GM23338 (cell line): ENCODE data around the gene GPR26. TPM values are rescaled to one million over a fixed set of nuclear protein-coding genes. Genes with fewer than 3 reads are reported as not detected.

Source experiments
- ATAC-seq: fragments of 200-7000 bp; cut with Tn5 transposase; 3 replicates; pipeline ENCODE4 v1.9.1; 2020
- DNase-seq: peaks from one replicate; pipeline ENCODE4 v3.0.0-alpha.2; 2015; ENCODE audit warnings: low spot score
- H2AFZ ChIP-seq: fragments of 200-600 bp; sonication (generic); 2 replicates; pipeline ENCODE4 v1.8.0; 2016; ENCODE audit warnings: antibody characterized with exemption, mild to moderate bottlenecking, moderate library complexity
- H3F3A ChIP-seq: fragments of 200-600 bp; sonication (generic); replicated peaks from 2 replicates; pipeline ENCODE4 v1.8.0; 2017; ENCODE audit warnings: antibody characterized with exemption, mixed run types, low read depth
- H3K27ac ChIP-seq: fragments of 200-600 bp; sonication (generic); 2 replicates; pipeline ENCODE4 v1.6.1; 2016; ENCODE audit warnings: low read depth
- H3K27me3 ChIP-seq: fragments of 200-600 bp; sonication (generic); 2 replicates; pipeline ENCODE4 v1.8.0; 2016; ENCODE audit warnings: mild to moderate bottlenecking, mixed run types, moderate library complexity; ENCODE audit not compliant: insufficient read depth
- H3K36me3 ChIP-seq: fragments of 200-600 bp; sonication (generic); 2 replicates; pipeline ENCODE4 v1.8.0; 2016; ENCODE audit warnings: mild to moderate bottlenecking; ENCODE audit not compliant: insufficient read depth
- H3K4me1 ChIP-seq: fragments of 200-600 bp; sonication (generic); 2 replicates; pipeline ENCODE4 v1.8.0; 2016; ENCODE audit warnings: mild to moderate bottlenecking, moderate library complexity; ENCODE audit not compliant: insufficient read depth
- H3K4me2 ChIP-seq: fragments of 200-600 bp; sonication (generic); 2 replicates; pipeline ENCODE4 v1.7.1; 2017; ENCODE audit warnings: mixed run types
- H3K4me3 ChIP-seq: fragments of 200-600 bp; sonication (generic); 2 replicates; pipeline ENCODE4 v1.6.1; 2016; ENCODE audit warnings: mixed run types
- H3K79me2 ChIP-seq: fragments of 200-600 bp; sonication (generic); replicated peaks from 2 replicates; pipeline ENCODE4 v1.8.0; 2017; ENCODE audit warnings: mild to moderate bottlenecking; ENCODE audit not compliant: insufficient read depth
- H3K9me2 ChIP-seq: fragments of 200-600 bp; sonication (generic); 2 replicates; pipeline ENCODE4 v1.8.0; 2017; ENCODE audit not compliant: insufficient read depth
- H4K20me1 ChIP-seq: fragments of 200-600 bp; sonication (generic); replicated peaks from 2 replicates; pipeline ENCODE4 v1.8.0; 2017; ENCODE audit warnings: mild to moderate bottlenecking; ENCODE audit not compliant: insufficient read depth
- H3K27ac Mint-ChIP-seq: 2 replicates; pipeline ENCODE4 v1.8.0; 2020; ENCODE audit warnings: inconsistent platforms, mild to moderate bottlenecking, moderate library complexity, mixed read lengths
- H3K27me3 Mint-ChIP-seq: 3 replicates; pipeline ENCODE4 v1.8.0; 2022; ENCODE audit warnings: low read depth, mild to moderate bottlenecking, moderate library complexity, mixed read lengths, inconsistent platforms; ENCODE audit not compliant: insufficient read depth, poor library complexity
- H3K36me3 Mint-ChIP-seq: 3 replicates; pipeline ENCODE4 v1.8.0; 2021; ENCODE audit warnings: low read depth, mild to moderate bottlenecking, inconsistent platforms, moderate library complexity, mixed read lengths
- H3K4me1 Mint-ChIP-seq: 3 replicates; pipeline ENCODE4 v1.8.0; 2020; ENCODE audit warnings: mild to moderate bottlenecking, inconsistent platforms, mixed read lengths
- H3K4me3 Mint-ChIP-seq: 3 replicates; pipeline ENCODE4 v1.8.0; 2021; ENCODE audit warnings: moderate library complexity, mild to moderate bottlenecking, inconsistent platforms, mixed read lengths
- H3K9me3 Mint-ChIP-seq: 3 replicates; pipeline ENCODE4 v1.8.0; 2020; ENCODE audit warnings: moderate library complexity, mild to moderate bottlenecking, inconsistent platforms, mixed read lengths
- CREB1 ChIP-seq: fragments of 250-450 bp; sonication (Bioruptor Pico); IDR thresholded peaks from 2 replicates; pipeline ENCODE4 v1.5.0; 2020; ENCODE audit warnings: low read depth, mild to moderate bottlenecking, moderate library complexity
- EZH2 ChIP-seq: fragments of 200-600 bp; sonication (generic); IDR thresholded peaks from one replicate; pipeline ENCODE4 v1.8.0; 2017; ENCODE audit warnings: antibody characterized with exemption, mild to moderate bottlenecking, low read depth; ENCODE audit not compliant: unreplicated experiment
- EZH2phosphoT487 ChIP-seq: fragments of 200-600 bp; sonication (generic); IDR thresholded peaks from one replicate; pipeline ENCODE4 v1.8.1; 2018; ENCODE audit warnings: antibody characterized with exemption; ENCODE audit not compliant: unreplicated experiment
- NANOG ChIP-seq: IDR thresholded peaks from 2 replicates; pipeline ENCODE4 v1.6.1; 2016; ENCODE audit warnings: antibody characterized with exemption, borderline replicate concordance
- STAT1 ChIP-seq: IDR thresholded peaks from one replicate; pipeline ENCODE4 v1.6.1; 2016; ENCODE audit warnings: antibody characterized with exemption; ENCODE audit not compliant: unreplicated experiment
- ZNF114 ChIP-seq: fragments of 250-450 bp; sonication (Bioruptor Pico); IDR thresholded peaks from 2 replicates; pipeline ENCODE4 v1.5.0; 2020; ENCODE audit warnings: mild to moderate bottlenecking, moderate library complexity
- ZNF331 ChIP-seq: fragments of 250-450 bp; sonication (Bioruptor Pico); IDR thresholded peaks from 2 replicates; pipeline ENCODE4 v1.5.0; 2020; ENCODE audit warnings: low read depth, mild to moderate bottlenecking, moderate library complexity
- polyA plus RNA-seq: library from polyadenylated mRNA; unstranded; fragments of >200 nt; fragmentation: Nextera tagmentation; extraction: Ambion mirVana; gene quantifications from 2 replicates; pipeline ENCODE4 v1.2.1, GENCODE V29; 2016
- total RNA-seq: library from RNA; depleted of rRNA; stranded (reverse); fragments of >200 nt; shearing (Covaris generic); gene quantifications from 2 replicates; pipeline ENCODE4 v1.2.3, GENCODE V29; 2014
- TF ChIP-seq, protein P1 (sequence below): IDR thresholded peaks from one replicate; pipeline ENCODE4 v1.6.1; 2018; ENCODE audit warnings: antibody characterized with exemption; ENCODE audit not compliant: unreplicated experiment
- TF ChIP-seq, protein P2 (sequence below): fragments of 250-450 bp; sonication (Bioruptor Pico); IDR thresholded peaks from 2 replicates; pipeline ENCODE4 v1.5.0; 2020; ENCODE audit warnings: mild to moderate bottlenecking, moderate library complexity
- TF ChIP-seq, protein P3 (sequence below): IDR thresholded peaks from 2 replicates; pipeline ENCODE4 v1.6.1; 2016; ENCODE audit warnings: antibody characterized with exemption
- TF ChIP-seq, protein P4 (sequence below), 2 experiments: fragments of 200-600 bp in 1 of 2; sonication (generic) in 1 of 2; conservative IDR thresholded peaks; 2 replicates each; pipeline versions ENCODE4 v1.5.1 to v1.6.1; 2016 to 2017; ENCODE audit warnings: antibody characterized with exemption in 2 of 2, low read depth in 2 of 2, mild to moderate bottlenecking in 2 of 2, moderate library complexity in 1 of 2

The GPR26 gene
- total and polyA plus RNA-seq, 2 experiments from 2014 or later = 0.06 to 0.07 TPM

DNA sequence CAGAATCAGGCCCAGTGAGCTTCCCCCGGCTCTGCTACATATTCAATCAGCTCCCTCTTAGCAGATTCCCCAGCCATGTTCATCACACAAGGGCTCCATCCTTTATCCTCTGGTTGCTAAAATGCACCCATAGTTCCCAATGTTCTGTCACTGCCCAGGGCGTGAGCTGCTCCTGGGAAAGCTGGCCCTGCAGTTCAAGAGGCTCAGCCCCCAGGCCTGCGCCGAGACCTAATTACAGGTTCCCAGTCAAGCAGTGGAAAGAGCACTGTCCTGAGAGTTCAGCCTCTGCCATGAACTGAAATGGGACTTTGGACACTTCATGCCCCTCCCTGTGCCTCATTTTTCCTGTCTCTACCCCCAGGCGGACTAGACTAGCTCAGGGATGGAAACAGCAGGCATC is 75.6 kb downstream of the GPR26 start:
- Histone ChIP-seq H3K27ac (no peak overlapping the region), H3K9me2 (no peaks in the 10 kb centered on the region), H2AFZ (no peak overlapping the region), H3F3A (no peaks in the 10 kb centered on the region), H4K20me1 (no peaks in the 10 kb centered on the region), H3K4me1 (peaks cover 8% of the 10 kb centered on the region; the same call in 1 of the 2 replicates), H3K4me3 (no peak overlapping the region), H3K36me3 (no peaks in the 10 kb centered on the region), H3K27me3 (no peaks in the 10 kb centered on the region), H3K79me2 (no peaks in the 10 kb centered on the region), H3K4me2 (no peak overlapping the region)
- no peak overlapping the region for H3K27ac Mint-ChIP-seq
- DNase-seq = no peak
- ATAC-seq = no peak
- no peak overlapping the region for H3K4me3 Mint-ChIP-seq
- no peaks in the 10 kb centered on the region for H3K36me3 Mint-ChIP-seq
- peaks cover 12% of the 10 kb centered on the region for H3K4me1 Mint-ChIP-seq
- H3K9me3 Mint-ChIP-seq = no peaks in the 10 kb centered on the region
- H3K27me3 Mint-ChIP-seq = peaks cover under 1% of the 10 kb centered on the region
- TF ChIP-seq ZNF114 (CRISPR knock-in tag) (no peak), STAT1 (no peak), NANOG (no peak), EZH2 (no peak), ZNF331 (CRISPR knock-in tag) (no peak), EZH2phosphoT487 (no peak), CREB1 (CRISPR knock-in tag) (no peak)
- TF ChIP-seq, protein P1, sequence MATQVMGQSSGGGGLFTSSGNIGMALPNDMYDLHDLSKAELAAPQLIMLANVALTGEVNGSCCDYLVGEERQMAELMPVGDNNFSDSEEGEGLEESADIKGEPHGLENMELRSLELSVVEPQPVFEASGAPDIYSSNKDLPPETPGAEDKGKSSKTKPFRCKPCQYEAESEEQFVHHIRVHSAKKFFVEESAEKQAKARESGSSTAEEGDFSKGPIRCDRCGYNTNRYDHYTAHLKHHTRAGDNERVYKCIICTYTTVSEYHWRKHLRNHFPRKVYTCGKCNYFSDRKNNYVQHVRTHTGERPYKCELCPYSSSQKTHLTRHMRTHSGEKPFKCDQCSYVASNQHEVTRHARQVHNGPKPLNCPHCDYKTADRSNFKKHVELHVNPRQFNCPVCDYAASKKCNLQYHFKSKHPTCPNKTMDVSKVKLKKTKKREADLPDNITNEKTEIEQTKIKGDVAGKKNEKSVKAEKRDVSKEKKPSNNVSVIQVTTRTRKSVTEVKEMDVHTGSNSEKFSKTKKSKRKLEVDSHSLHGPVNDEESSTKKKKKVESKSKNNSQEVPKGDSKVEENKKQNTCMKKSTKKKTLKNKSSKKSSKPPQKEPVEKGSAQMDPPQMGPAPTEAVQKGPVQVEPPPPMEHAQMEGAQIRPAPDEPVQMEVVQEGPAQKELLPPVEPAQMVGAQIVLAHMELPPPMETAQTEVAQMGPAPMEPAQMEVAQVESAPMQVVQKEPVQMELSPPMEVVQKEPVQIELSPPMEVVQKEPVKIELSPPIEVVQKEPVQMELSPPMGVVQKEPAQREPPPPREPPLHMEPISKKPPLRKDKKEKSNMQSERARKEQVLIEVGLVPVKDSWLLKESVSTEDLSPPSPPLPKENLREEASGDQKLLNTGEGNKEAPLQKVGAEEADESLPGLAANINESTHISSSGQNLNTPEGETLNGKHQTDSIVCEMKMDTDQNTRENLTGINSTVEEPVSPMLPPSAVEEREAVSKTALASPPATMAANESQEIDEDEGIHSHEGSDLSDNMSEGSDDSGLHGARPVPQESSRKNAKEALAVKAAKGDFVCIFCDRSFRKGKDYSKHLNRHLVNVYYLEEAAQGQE = no peak
- TF ChIP-seq, protein P2, sequence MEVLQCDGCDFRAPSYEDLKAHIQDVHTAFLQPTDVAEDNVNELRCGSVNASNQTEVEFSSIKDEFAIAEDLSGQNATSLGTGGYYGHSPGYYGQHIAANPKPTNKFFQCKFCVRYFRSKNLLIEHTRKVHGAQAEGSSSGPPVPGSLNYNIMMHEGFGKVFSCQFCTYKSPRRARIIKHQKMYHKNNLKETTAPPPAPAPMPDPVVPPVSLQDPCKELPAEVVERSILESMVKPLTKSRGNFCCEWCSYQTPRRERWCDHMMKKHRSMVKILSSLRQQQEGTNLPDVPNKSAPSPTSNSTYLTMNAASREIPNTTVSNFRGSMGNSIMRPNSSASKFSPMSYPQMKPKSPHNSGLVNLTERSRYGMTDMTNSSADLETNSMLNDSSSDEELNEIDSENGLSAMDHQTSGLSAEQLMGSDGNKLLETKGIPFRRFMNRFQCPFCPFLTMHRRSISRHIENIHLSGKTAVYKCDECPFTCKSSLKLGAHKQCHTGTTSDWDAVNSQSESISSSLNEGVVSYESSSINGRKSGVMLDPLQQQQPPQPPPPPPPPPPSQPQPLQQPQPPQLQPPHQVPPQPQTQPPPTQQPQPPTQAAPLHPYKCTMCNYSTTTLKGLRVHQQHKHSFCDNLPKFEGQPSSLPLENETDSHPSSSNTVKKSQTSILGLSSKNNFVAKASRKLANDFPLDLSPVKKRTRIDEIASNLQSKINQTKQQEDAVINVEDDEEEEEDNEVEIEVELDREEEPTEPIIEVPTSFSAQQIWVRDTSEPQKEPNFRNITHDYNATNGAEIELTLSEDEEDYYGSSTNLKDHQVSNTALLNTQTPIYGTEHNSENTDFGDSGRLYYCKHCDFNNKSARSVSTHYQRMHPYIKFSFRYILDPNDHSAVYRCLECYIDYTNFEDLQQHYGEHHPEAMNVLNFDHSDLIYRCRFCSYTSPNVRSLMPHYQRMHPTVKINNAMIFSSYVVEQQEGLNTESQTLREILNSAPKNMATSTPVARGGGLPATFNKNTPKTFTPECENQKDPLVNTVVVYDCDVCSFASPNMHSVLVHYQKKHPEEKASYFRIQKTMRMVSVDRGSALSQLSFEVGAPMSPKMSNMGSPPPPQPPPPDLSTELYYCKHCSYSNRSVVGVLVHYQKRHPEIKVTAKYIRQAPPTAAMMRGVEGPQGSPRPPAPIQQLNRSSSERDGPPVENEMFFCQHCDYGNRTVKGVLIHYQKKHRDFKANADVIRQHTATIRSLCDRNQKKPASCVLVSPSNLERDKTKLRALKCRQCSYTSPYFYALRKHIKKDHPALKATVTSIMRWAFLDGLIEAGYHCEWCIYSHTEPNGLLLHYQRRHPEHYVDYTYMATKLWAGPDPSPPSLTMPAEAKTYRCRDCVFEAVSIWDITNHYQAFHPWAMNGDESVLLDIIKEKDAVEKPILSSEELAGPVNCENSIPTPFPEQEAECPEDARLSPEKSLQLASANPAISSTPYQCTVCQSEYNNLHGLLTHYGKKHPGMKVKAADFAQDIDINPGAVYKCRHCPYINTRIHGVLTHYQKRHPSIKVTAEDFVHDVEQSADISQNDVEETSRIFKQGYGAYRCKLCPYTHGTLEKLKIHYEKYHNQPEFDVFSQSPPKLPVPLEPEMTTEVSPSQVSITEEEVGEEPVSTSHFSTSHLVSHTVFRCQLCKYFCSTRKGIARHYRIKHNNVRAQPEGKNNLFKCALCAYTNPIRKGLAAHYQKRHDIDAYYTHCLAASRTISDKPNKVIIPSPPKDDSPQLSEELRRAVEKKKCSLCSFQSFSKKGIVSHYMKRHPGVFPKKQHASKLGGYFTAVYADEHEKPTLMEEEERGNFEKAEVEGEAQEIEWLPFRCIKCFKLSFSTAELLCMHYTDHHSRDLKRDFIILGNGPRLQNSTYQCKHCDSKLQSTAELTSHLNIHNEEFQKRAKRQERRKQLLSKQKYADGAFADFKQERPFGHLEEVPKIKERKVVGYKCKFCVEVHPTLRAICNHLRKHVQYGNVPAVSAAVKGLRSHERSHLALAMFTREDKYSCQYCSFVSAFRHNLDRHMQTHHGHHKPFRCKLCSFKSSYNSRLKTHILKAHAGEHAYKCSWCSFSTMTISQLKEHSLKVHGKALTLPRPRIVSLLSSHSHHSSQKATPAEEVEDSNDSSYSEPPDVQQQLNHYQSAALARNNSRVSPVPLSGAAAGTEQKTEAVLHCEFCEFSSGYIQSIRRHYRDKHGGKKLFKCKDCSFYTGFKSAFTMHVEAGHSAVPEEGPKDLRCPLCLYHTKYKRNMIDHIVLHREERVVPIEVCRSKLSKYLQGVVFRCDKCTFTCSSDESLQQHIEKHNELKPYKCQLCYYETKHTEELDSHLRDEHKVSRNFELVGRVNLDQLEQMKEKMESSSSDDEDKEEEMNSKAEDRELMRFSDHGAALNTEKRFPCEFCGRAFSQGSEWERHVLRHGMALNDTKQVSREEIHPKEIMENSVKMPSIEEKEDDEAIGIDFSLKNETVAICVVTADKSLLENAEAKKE (CRISPR knock-in tag) = no peak
- TF ChIP-seq, protein P3, sequence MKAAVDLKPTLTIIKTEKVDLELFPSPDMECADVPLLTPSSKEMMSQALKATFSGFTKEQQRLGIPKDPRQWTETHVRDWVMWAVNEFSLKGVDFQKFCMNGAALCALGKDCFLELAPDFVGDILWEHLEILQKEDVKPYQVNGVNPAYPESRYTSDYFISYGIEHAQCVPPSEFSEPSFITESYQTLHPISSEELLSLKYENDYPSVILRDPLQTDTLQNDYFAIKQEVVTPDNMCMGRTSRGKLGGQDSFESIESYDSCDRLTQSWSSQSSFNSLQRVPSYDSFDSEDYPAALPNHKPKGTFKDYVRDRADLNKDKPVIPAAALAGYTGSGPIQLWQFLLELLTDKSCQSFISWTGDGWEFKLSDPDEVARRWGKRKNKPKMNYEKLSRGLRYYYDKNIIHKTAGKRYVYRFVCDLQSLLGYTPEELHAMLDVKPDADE = no peak
- TF ChIP-seq, protein P4, sequence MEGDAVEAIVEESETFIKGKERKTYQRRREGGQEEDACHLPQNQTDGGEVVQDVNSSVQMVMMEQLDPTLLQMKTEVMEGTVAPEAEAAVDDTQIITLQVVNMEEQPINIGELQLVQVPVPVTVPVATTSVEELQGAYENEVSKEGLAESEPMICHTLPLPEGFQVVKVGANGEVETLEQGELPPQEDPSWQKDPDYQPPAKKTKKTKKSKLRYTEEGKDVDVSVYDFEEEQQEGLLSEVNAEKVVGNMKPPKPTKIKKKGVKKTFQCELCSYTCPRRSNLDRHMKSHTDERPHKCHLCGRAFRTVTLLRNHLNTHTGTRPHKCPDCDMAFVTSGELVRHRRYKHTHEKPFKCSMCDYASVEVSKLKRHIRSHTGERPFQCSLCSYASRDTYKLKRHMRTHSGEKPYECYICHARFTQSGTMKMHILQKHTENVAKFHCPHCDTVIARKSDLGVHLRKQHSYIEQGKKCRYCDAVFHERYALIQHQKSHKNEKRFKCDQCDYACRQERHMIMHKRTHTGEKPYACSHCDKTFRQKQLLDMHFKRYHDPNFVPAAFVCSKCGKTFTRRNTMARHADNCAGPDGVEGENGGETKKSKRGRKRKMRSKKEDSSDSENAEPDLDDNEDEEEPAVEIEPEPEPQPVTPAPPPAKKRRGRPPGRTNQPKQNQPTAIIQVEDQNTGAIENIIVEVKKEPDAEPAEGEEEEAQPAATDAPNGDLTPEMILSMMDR (conservative IDR thresholded peaks at IDR 0.05; ENCODE audit: low read depth in 2 of 2) = no peak
